ENCODE measurements around the gene DOCK1.

DOCK1 gene

GRCh38 chr10:127428385-127428980, 523.3 kb downstream of the DOCK1 start:
- DNase-seq (ENCODE audit: low spot score): no peak

GRCh38 chr10:127429601-127430312, 524.5 kb downstream of the DOCK1 start:
- DNase-seq (ENCODE audit: low spot score): no peak

- no peak for DNase-seq (ENCODE audit: low spot score)
Observed at GRCh38 chr10:127431525-127431924, 526.3 kb downstream of the DOCK1 start.

- no peak for DNase-seq (ENCODE audit: low spot score)
Observed at GRCh38 chr10:127434006-127434405, 528.8 kb downstream of the DOCK1 start.

- DNase-seq (ENCODE audit: low spot score): no peak
Observed at GRCh38 chr10:127435246-127435645, 530.0 kb downstream of the DOCK1 start.

- no peak for DNase-seq (ENCODE audit: low spot score)
Observed at GRCh38 chr10:127440371-127440770, 535.1 kb downstream of the DOCK1 start.

- DNase-seq (ENCODE audit: low spot score): no peak
Observed at GRCh38 chr10:127441350-127442219, 536.4 kb downstream of the DOCK1 start.

- DNase-seq (ENCODE audit: low spot score): no peak
Observed at GRCh38 chr10:127442220-127442525, 536.9 kb downstream of the DOCK1 start.

GRCh38 chr10:127444155-127444554, 538.9 kb downstream of the DOCK1 start:
- DNase-seq (ENCODE audit: low spot score): no peak

GRCh38 chr10:127447197-127447596, 542.0 kb downstream of the DOCK1 start:
- no peak for DNase-seq (ENCODE audit: low spot score)

- no peak for DNase-seq (ENCODE audit: low spot score)
Observed at GRCh38 chr10:127449490-127449889, 544.3 kb downstream of the DOCK1 start.

GRCh38 chr10:127450644-127451043, 545.4 kb downstream of the DOCK1 start:
- no peak for DNase-seq (ENCODE audit: low spot score)

GRCh38 chr10:127451628-127452027, 546.4 kb downstream of the DOCK1 start:
- DNase-seq (ENCODE audit: low spot score): no peak

GRCh38 chr10:127452568-127452967, 547.3 kb downstream of the DOCK1 start:
- DNase-seq (ENCODE audit: low spot score): no peak

GRCh38 chr10:127453706-127454105, 548.5 kb downstream of the DOCK1 start:
- no peak for DNase-seq (ENCODE audit: low spot score)

- no peak for DNase-seq (ENCODE audit: low spot score)
Observed at GRCh38 chr10:127456122-127456521, 550.9 kb downstream of the DOCK1 start.

GRCh38 chr10:127458016-127458810, 553.0 kb downstream of the DOCK1 start:
- DNase-seq (ENCODE audit: low spot score): no peak

- no peak for DNase-seq (ENCODE audit: low spot score)
Observed at GRCh38 chr10:127458829-127459228, 553.6 kb downstream of the DOCK1 start.

GRCh38 chr10:127459918-127460317, 554.7 kb downstream of the DOCK1 start:
- no peak for DNase-seq (ENCODE audit: low spot score)

GRCh38 chr10:127462643-127463295, 557.5 kb downstream of the DOCK1 start:
- no peak for DNase-seq (ENCODE audit: low spot score)

GRCh38 chr10:127463548-127463947, 558.3 kb downstream of the DOCK1 start:
- DNase-seq (ENCODE audit: low spot score): no peak

GRCh38 chr10:127464561-127464960, 559.3 kb downstream of the DOCK1 start:
- DNase-seq (ENCODE audit: low spot score): no peak
